ENCODE data around the gene PRCC. TPM values are rescaled to one million over a fixed set of nuclear protein-coding genes. Genes with fewer than 3 reads are reported as not detected.
A peak's percentile ranks its signal among the peaks of the same experiment; 100 is the strongest.

Gene PRCC
- total and polyA plus RNA-seq, 2 of the 13 experiments (the other 11 are each of a cell fraction or from before 2014, with no cell fraction given): 24.2 to 40.5 TPM

DNA sequence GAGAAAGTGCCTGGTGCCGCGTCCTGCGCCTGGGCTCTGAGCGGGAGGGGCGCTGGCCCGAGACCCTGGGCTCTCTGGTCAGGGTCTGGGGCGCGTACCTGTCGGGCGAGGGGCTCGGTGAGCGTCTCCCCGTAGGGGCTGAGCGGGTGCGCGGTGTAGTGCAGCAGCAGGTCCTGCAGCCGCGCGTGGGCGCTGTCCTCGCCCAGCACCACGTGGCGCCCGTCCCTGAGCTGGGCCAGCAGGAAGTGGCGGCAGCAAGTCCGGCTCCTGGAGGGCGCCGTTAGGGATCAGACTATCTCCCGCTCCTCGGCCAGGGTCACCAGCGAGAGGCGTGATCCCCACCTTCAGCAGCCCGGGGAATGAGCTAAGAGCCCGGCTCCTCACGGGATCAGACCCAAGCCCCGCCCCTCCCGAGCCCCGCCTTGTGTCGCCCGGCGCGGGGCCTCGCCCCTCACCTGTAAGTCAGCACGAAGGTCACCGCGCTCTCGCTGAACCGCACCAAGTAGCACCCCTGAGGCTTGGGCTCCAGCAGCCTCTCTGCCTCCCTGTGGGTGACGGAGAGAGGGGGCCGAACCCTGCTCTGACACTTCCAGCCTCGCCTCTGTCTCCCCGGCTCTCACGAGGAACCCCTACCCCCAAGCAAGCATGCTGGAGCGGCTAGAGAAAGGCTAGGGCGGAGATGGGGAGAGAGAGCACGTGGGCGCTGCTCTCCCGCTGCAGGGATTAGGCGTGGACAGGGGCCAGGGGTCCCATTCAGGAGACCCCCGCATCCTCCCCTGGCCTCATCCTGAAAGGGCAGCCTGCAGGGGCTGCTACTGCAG lies 46.6 kb downstream of the PRCC start (continued):
- TF ChIP-seq, protein P1, sequence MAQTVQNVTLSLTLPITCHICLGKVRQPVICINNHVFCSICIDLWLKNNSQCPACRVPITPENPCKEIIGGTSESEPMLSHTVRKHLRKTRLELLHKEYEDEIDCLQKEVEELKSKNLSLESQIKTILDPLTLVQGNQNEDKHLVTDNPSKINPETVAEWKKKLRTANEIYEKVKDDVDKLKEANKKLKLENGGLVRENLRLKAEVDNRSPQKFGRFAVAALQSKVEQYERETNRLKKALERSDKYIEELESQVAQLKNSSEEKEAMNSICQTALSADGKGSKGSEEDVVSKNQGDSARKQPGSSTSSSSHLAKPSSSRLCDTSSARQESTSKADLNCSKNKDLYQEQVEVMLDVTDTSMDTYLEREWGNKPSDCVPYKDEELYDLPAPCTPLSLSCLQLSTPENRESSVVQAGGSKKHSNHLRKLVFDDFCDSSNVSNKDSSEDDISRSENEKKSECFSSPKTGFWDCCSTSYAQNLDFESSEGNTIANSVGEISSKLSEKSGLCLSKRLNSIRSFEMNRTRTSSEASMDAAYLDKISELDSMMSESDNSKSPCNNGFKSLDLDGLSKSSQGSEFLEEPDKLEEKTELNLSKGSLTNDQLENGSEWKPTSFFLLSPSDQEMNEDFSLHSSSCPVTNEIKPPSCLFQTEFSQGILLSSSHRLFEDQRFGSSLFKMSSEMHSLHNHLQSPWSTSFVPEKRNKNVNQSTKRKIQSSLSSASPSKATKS (CRISPR knock-in tag; IDR thresholded peaks at IDR 0.05): no peak
- TF ChIP-seq, protein P2, sequence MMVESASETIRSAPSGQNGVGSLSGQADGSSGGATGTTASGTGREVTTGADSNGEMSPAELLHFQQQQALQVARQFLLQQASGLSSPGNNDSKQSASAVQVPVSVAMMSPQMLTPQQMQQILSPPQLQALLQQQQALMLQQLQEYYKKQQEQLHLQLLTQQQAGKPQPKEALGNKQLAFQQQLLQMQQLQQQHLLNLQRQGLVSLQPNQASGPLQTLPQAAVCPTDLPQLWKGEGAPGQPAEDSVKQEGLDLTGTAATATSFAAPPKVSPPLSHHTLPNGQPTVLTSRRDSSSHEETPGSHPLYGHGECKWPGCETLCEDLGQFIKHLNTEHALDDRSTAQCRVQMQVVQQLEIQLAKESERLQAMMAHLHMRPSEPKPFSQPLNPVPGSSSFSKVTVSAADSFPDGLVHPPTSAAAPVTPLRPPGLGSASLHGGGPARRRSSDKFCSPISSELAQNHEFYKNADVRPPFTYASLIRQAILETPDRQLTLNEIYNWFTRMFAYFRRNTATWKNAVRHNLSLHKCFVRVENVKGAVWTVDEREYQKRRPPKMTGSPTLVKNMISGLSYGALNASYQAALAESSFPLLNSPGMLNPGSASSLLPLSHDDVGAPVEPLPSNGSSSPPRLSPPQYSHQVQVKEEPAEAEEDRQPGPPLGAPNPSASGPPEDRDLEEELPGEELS (CRISPR knock-in tag; IDR thresholded peaks at IDR 0.05): 0 out of 2 replicates have a peak, but pooled peaks have one; percentile 38
- TF ChIP-seq MIER3 (CRISPR knock-in tag; IDR thresholded peaks at IDR 0.05; ENCODE audit: borderline replicate concordance): no peak
- no peak for TF ChIP-seq ZNF496 (CRISPR knock-in tag; IDR thresholded peaks at IDR 0.05; ENCODE audit: insufficient replicate concordance)
- peak; percentile 69 for TF ChIP-seq ZNF772 (CRISPR knock-in tag; IDR thresholded peaks at IDR 0.05)
- TF ChIP-seq ZC3H4 (CRISPR knock-in tag; IDR thresholded peaks at IDR 0.05; ENCODE audit: borderline replicate concordance): no peak
- TF ChIP-seq GABPB1 (CRISPR knock-in tag; IDR thresholded peaks at IDR 0.05): peak; percentile 93
- TF ChIP-seq ERF (CRISPR knock-in tag; IDR thresholded peaks at IDR 0.05): peak; percentile 82; the same call in 1 of the 2 replicates
- TF ChIP-seq, protein P3, sequence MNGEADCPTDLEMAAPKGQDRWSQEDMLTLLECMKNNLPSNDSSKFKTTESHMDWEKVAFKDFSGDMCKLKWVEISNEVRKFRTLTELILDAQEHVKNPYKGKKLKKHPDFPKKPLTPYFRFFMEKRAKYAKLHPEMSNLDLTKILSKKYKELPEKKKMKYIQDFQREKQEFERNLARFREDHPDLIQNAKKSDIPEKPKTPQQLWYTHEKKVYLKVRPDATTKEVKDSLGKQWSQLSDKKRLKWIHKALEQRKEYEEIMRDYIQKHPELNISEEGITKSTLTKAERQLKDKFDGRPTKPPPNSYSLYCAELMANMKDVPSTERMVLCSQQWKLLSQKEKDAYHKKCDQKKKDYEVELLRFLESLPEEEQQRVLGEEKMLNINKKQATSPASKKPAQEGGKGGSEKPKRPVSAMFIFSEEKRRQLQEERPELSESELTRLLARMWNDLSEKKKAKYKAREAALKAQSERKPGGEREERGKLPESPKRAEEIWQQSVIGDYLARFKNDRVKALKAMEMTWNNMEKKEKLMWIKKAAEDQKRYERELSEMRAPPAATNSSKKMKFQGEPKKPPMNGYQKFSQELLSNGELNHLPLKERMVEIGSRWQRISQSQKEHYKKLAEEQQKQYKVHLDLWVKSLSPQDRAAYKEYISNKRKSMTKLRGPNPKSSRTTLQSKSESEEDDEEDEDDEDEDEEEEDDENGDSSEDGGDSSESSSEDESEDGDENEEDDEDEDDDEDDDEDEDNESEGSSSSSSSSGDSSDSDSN (CRISPR knock-in tag; IDR thresholded peaks at IDR 0.05): peak; percentile 85
- TF ChIP-seq TARDBP (CRISPR knock-in tag; IDR thresholded peaks at IDR 0.05): peak; percentile 37; the same call in 1 of the 2 replicates
- no peak for TF ChIP-seq JUN (CRISPR knock-in tag; IDR thresholded peaks at IDR 0.05)
- 0 out of 2 replicates have a peak, but pooled peaks have one; percentile 44 for TF ChIP-seq JUND (CRISPR knock-in tag; IDR thresholded peaks at IDR 0.05)
- TF ChIP-seq CBFB (CRISPR knock-in tag; IDR thresholded peaks at IDR 0.05): peak; percentile 65; the same call in 1 of the 2 replicates
- TF ChIP-seq, protein P4, sequence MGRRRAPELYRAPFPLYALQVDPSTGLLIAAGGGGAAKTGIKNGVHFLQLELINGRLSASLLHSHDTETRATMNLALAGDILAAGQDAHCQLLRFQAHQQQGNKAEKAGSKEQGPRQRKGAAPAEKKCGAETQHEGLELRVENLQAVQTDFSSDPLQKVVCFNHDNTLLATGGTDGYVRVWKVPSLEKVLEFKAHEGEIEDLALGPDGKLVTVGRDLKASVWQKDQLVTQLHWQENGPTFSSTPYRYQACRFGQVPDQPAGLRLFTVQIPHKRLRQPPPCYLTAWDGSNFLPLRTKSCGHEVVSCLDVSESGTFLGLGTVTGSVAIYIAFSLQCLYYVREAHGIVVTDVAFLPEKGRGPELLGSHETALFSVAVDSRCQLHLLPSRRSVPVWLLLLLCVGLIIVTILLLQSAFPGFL (CRISPR knock-in tag; IDR thresholded peaks at IDR 0.05): peak; percentile 74; the same call in 1 of the 2 replicates
- TF ChIP-seq ZNF569 (CRISPR knock-in tag; IDR thresholded peaks at IDR 0.05; ENCODE audit: borderline replicate concordance): no peak
- peak; percentile 96 for TF ChIP-seq ARNT2 (CRISPR knock-in tag; IDR thresholded peaks at IDR 0.05; ENCODE audit: low read depth)
- TF ChIP-seq TEAD2 (CRISPR knock-in tag; IDR thresholded peaks at IDR 0.05): no peak
